Right lung (tissue), 5 donors: ENCODE results near the gene OGFOD3. TPM values are rescaled to one million over a fixed set of nuclear protein-coding genes. Genes with fewer than 3 reads are reported as not detected.
"Not testable (repeated sequence)": the region's sequence is repeated elsewhere in the genome, so short reads cannot be mapped to it uniquely, and the experiment has no call there.

Source experiments
- DNase-seq, 2 donors: peaks; one replicate each; pipeline ENCODE4 v3.0.0-alpha.2; 2013
- polyA plus RNA-seq, 5 donors: library from polyadenylated mRNA; unstranded; fragments of 120-200 nt; gene quantifications; one replicate each; pipeline versions ENCODE4 v1.2.1 to v1.2.3, GENCODE V29; 2013; ENCODE audit warnings: inconsistent platforms in 1 of 5, low replicate concordance in 1 of 5; ENCODE audit not compliant: insufficient read length in 5 of 5, insufficient read depth in 1 of 5

Gene OGFOD3
- polyA plus RNA-seq, 5 donors, result 18.5 to 35.4 (median 26.2) TPM

DNA sequence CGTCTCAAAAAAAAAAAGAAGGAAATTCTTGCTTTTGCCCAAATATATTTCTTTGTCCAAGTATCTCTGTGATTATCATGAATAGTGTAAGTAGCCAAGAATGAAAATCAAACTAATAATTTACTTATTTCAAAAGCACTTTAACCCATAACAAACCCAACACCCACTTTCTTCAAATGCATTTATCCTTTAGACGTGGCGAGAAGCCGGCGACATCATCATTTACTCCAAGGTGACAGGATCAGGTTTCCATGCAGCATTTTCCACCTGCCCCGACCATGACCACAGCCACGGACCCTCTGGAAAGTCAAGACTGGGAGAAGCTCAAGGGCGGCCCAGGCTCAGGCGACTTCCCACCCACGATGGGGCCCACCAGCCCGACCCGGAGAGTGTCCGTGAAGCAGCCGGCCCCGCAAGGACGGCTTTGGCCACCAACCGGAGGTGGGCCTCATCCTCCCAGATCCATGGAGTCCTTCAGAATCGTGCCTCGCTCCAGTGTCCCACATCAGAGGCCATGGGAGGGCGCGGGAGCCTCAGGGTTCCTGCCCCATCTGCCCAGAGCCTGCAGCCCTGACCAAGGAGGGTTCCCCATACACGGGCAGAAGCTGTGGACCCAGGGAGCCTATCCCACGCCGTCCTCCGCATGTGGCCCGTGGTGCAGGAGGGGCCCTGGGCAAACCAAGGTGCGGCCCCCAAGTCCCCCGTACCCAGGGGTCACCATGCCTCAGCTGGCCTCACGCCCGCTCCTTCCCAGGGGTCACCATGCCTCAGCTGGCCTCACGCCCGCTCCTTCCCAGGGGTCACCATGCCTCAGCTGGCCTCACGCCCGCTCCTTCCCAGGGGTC lies 28.1 kb downstream of the OGFOD3 start:
- no peak for DNase-seq

GRCh38 chr17:82389379-82389778 lies 29.0 kb downstream of the OGFOD3 start:
- DNase-seq, result no peak

- no peak for DNase-seq
Measured at GRCh38 chr17:82388922-82389283, 29.5 kb downstream of the OGFOD3 start.

- no peak for DNase-seq
Measured at GRCh38 chr17:82388223-82388921, 30.0 kb downstream of the OGFOD3 start.

DNA sequence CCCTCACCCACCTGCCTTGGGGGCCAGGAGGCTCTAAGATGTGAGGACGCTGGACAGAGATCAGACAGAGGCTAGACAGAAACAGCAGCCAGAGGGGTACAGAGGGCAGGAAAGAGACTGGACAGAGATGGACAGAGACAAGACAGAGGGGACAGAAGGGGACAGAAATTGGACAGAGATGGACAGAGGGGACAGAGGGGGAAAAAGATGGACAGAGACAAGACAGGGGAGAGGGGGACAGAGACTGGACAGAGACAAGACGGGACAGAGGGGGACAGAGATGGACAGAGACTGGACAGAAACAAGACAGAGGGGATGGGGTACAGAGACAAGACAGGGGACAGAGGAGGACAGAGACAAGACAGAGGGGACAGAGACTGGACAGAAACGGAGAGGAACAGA lies 30.7 kb downstream of the OGFOD3 start:
- DNase-seq, result no peak

- no peak for DNase-seq
Measured at GRCh38 chr17:82386881-82387704, 31.3 kb downstream of the OGFOD3 start.

DNA sequence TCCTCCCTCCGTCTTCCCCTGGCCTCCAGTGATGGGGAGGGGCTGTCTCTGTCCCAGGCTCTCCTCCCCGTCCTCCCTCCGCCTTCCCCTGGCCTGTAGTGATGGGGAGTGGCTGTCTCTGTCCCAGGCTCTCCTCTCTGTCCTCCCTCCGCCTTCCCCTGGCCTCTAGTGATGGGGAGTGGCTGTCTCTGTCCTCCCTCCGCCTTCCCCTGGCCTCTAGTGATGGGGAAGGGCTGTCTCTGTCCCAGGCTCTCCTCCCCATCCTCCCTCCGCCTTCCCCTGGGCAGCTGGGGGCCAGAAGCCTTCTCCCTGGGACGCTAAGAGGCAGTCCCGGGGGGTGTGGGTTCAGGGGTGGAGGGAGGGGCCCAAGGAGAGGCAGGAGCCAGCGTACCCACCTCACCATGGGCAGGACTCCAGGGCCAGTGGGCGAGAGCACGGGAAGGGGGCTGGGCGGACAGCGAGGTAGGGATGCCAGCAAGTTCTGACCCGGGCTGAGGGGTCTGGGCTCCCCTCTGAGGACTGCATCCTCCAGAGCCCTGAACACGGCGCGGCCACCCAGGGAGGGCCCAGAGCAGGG lies 32.0 kb downstream of the OGFOD3 start:
- no peak for DNase-seq

- DNase-seq, result peak; percentile 33 to 37
Measured at GRCh38 chr17:82385559-82386254, 32.7 kb downstream of the OGFOD3 start.

GRCh38 chr17:82384730-82385481 lies 33.5 kb downstream of the OGFOD3 start:
- no peak for DNase-seq

- DNase-seq, result no peak
Measured at GRCh38 chr17:82384051-82384729, 34.2 kb downstream of the OGFOD3 start.

DNA sequence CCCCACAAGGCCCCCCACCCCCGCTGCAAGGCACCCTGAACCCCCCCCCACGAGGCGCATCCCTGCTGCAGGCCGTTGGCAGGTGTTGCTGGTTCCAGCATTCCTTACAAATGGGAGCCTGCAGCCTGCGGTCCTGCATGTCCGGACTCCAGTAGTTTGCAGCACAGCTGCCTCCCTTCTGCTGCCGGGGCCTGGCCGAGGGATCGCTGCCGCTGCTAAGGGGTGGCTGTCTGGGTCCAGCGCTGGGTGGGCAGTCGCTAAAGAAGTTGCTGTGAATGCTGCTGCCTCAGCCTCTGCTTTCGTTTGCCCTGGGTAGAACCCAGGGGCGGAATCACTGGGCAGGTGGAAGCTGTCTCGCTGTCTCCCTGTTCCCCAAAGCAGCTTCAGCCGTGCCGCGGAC lies 35.0 kb downstream of the OGFOD3 start:
- DNase-seq, result no peak

GRCh38 chr17:82382933-82383255 lies 35.5 kb downstream of the OGFOD3 start:
- DNase-seq, result no peak

DNA sequence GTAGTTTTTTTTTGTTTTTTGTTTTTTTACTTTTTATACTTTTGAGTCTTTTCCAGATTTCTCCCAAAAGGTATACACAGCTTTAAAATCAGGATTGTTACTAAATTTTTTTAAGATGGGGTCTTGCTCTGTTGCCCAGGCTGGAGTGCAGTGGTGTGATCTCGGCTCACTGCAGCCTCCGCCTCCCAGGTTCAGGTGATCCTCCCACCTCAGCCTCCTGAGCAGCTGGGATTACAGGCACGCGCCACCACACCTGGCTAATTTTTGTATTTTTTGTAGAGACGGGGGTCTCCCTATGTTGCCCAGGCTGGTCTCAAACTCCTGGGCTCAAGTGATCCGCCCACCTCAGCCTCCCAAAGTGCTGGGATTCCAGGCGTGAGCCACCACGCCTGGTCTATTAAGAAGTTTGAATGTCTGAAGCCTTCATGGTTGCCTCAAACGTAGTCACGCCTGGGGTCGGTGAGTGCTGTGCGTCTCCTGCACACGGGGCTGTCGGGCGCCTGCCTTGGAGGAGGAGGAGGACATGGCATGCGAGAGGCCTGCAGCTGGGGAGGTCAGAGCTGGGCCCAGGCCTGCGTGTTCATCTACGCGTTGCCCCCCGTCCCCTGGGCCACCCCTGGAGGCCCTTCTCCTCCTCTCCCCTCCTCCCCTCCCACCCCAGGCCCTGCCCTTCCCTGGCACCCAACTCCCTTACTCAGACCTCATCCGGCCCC lies 36.0 kb downstream of the OGFOD3 start:
- not testable (repeated sequence) for DNase-seq

- not testable (repeated sequence) for DNase-seq
Measured at GRCh38 chr17:82381703-82382009, 36.7 kb downstream of the OGFOD3 start.

GRCh38 chr17:82380860-82381702 lies 37.3 kb downstream of the OGFOD3 start:
- no peak for DNase-seq

- DNase-seq, result no peak
Measured at GRCh38 chr17:82378741-82379021, 39.7 kb downstream of the OGFOD3 start.

- DNase-seq, result no peak
Measured at GRCh38 chr17:82377924-82378740, 40.3 kb downstream of the OGFOD3 start.

DNA sequence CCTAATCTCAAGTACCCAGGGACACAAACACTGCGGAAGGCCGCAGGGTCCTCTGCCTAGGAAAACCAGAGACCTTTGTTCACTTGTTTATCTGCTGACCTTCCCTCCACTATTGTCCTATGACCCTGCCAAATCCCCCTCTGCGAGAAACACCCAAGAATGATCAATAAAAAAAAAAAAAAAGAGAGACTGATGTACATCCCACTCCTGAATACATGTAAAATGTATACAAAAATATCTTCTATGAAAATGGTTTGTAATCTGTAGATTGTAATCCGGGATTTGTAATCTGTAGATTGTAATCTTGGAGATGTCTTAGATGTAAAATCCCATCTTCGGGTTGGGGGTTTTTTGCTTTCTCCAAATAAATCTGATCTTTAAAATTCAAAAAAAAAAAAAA lies 41.1 kb downstream of the OGFOD3 start:
- DNase-seq, result not testable (repeated sequence)
